MCF 10A (cell line): ENCODE results near the gene DBNDD2. TPM values are rescaled to one million over a fixed set of nuclear protein-coding genes. Genes with fewer than 3 reads are reported as not detected.

ENCODE experiments used
- BruUV-seq: library from RNA; stranded (reverse); fragments of 400-500 nt; replicated peaks from 2 replicates; lab custom pipeline; 2021; lab: Mats Ljungman, UMichigan
- CTCF ChIA-PET: fragments of 300-600 bp; sonication (Branson Sonifier 250); formaldehyde crosslinking; extraction: SDS; loops from one replicate; lab custom pipeline; 2021; ENCODE audit warnings: antibody characterized with exemption, inconsistent platforms; lab: Yijun Ruan, JAX
- POLR2A ChIA-PET: fragments of 300-600, 350-650 bp; sonication (Branson Sonifier 250); formaldehyde crosslinking; extraction: SDS; loops from one replicate; lab custom pipeline; 2020; ENCODE audit warnings: antibody characterized with exemption, inconsistent platforms; lab: Yijun Ruan, JAX
- DNase-seq: peaks from one replicate; pipeline ENCODE4 v3.0.0-alpha.2; 2018; ENCODE audit not compliant: unreplicated experiment
- H3K27ac Mint-ChIP-seq: one replicate; pipeline ENCODE4 v1.8.0; 2022; ENCODE audit warnings: mild to moderate bottlenecking, low read depth, mixed read lengths; ENCODE audit not compliant: unreplicated experiment
- H3K27me3 Mint-ChIP-seq: one replicate; pipeline ENCODE4 v1.8.0; 2022; ENCODE audit warnings: mixed read lengths; ENCODE audit not compliant: insufficient read depth, unreplicated experiment
- H3K36me3 Mint-ChIP-seq: one replicate; pipeline ENCODE4 v1.8.0; 2022; ENCODE audit warnings: mild to moderate bottlenecking, moderate library complexity, mixed read lengths; ENCODE audit not compliant: insufficient read depth, unreplicated experiment
- H3K4me1 Mint-ChIP-seq: one replicate; pipeline ENCODE4 v1.8.0; 2022; ENCODE audit warnings: mixed read lengths; ENCODE audit not compliant: insufficient read depth, unreplicated experiment
- H3K4me3 Mint-ChIP-seq: one replicate; pipeline ENCODE4 v1.8.0; 2022; ENCODE audit warnings: mild to moderate bottlenecking, moderate library complexity, mixed read lengths; ENCODE audit not compliant: unreplicated experiment
- H3K9me3 Mint-ChIP-seq: one replicate; pipeline ENCODE4 v1.8.0; 2022; ENCODE audit warnings: mixed read lengths; ENCODE audit not compliant: unreplicated experiment
- CTCF ChIP-seq: fragments of 200-600 bp; IDR thresholded peaks from one replicate; pipeline ENCODE4 v1.8.0; 2022; ENCODE audit warnings: antibody characterized with exemption, mild to moderate bottlenecking; ENCODE audit not compliant: unreplicated experiment
- intact Hi-C: fragments of 100-400 bp; cut with micrococcal nuclease; formaldehyde crosslinking; loops from 2 replicates; pipeline ENCODE4 v1.14.1; 2022
- total RNA-seq: library from RNA; stranded (reverse); gene quantifications from 2 replicates; pipeline ENCODE4 v1.2.3, GENCODE V29; 2022

Gene DBNDD2
- total RNA-seq, 1 experiment from 2014 or later: 9.1 TPM

GRCh38 chr20:45448270-45448669 is 40.2 kb downstream of the DBNDD2 start:
- CTCF ChIA-PET: interaction anchor here (0.7 to 8.9 kb wide), 7 partner anchors 10 to 545 kb away, joined by 3 to 92 read pairs (median 5); no protein-coding TSS in a partner anchor
- H3K27ac Mint-ChIP-seq: no peak overlapping the region
- no peaks in the 10 kb centered on the region for H3K9me3 Mint-ChIP-seq
- H3K36me3 Mint-ChIP-seq: no peaks in the 10 kb centered on the region
- TF ChIP-seq CTCF: no peak
- no TSS peak for BruUV-seq
- POLR2A ChIA-PET: no interaction called here
- no peak for DNase-seq
- H3K4me1 Mint-ChIP-seq: no peaks in the 10 kb centered on the region
- no peak overlapping the region for H3K4me3 Mint-ChIP-seq
- H3K27me3 Mint-ChIP-seq: peaks cover 19% of the 10 kb centered on the region
- intact Hi-C loops: no loop called here

GRCh38 chr20:45449528-45449927 is 41.4 kb downstream of the DBNDD2 start:
- Mint-ChIP-seq H3K4me1 (no peaks in the 10 kb centered on the region), H3K36me3 (no peaks in the 10 kb centered on the region), H3K9me3 (no peaks in the 10 kb centered on the region), H3K27me3 (peaks cover 9% of the 10 kb centered on the region), H3K4me3 (no peak overlapping the region), H3K27ac (no peak overlapping the region)
- ChIA-PET POLR2A (no interaction called here), CTCF (interaction anchor here (0.6 to 8.9 kb wide), 29 partner anchors 9 to 765 kb away, joined by 3 to 92 read pairs (median 3); partner anchors contain the start of genes DBNDD2 and SYS1)
- no TSS peak for BruUV-seq
- DNase-seq: no peak
- no peak for TF ChIP-seq CTCF
- intact Hi-C loops: no loop called here

- no peak overlapping the region for H3K27ac Mint-ChIP-seq
- CTCF ChIA-PET: interaction anchor here (0.6 to 8.9 kb wide), 40 partner anchors 8 to 766 kb away, joined by 3 to 92 read pairs (median 4); partner anchors contain the start of gene SYS1
These were observed 42.2 kb downstream of the DBNDD2 start for GRCh38 chr20:45450097-45450818.

More at GRCh38 chr20:45450097-45450818, 42.2 kb downstream of the DBNDD2 start:
- POLR2A ChIA-PET: interaction anchor here (0.7 to 1.8 kb wide), 2 partner anchors 14 to 93 kb away, joined by 3 to 5 read pairs; no protein-coding TSS in a partner anchor
- peak; percentile 55 for DNase-seq
- Mint-ChIP-seq H3K9me3 (no peaks in the 10 kb centered on the region), H3K4me3 (no peak overlapping the region), H3K4me1 (no peaks in the 10 kb centered on the region), H3K36me3 (no peaks in the 10 kb centered on the region), H3K27me3 (peaks cover 1% of the 10 kb centered on the region)
- intact Hi-C loops: loop anchor here (1.0 kb wide), 1 partner anchor 131 kb away; no protein-coding TSS in a partner anchor
- peak; percentile 47 for TF ChIP-seq CTCF
- no TSS peak for BruUV-seq
